ENCODE measurements around the gene KCNQ1. TPM values are rescaled to one million over a fixed set of nuclear protein-coding genes. Genes with fewer than 3 reads are reported as not detected.

KCNQ1 gene
- polyA plus RNA-seq, 4 donors, result 18.4 to 54.4 (median 21.3) TPM

GRCh38 chr11:2832533-2833020 lies 387.8 kb downstream of the KCNQ1 start:
- Histone ChIP-seq H3K27me3 (ENCODE audit: control insufficient read depth in 3 of 3, insufficient read depth in 3 of 3, low read length in 3 of 3) (no peaks in the 10 kb centered on the region), H3K9me3 (ENCODE audit: control insufficient read depth in 2 of 2, insufficient read depth in 1 of 2, low read depth in 1 of 2, low read length in 1 of 2) (peaks cover 1 to 18% of the 10 kb centered on the region in 2 donors), H3K4me3 (ENCODE audit: low read depth in 1 of 3, low read length in 3 of 3) (no peak overlapping the region), H3K4me1 (ENCODE audit: control insufficient read depth in 3 of 3, insufficient read depth in 2 of 3, low read depth in 1 of 3, low read length in 2 of 3) (peaks cover 0 to 35% (median 0%) of the 10 kb centered on the region in 3 donors), H3K27ac (ENCODE audit: low read depth in 1 of 3, low read length in 2 of 3) (no peak overlapping the region), H3K36me3 (ENCODE audit: control insufficient read depth in 3 of 3, insufficient read depth in 2 of 3, low read depth in 1 of 3, low read length in 3 of 3) (no peaks in the 10 kb centered on the region)
- FAIRE-seq (no peak), DNase-seq (no peak)
- WGBS, 3 donors, result 75 to 82% (median 80%) methylated on average over 8 of the region's 8 CpGs

DNA sequence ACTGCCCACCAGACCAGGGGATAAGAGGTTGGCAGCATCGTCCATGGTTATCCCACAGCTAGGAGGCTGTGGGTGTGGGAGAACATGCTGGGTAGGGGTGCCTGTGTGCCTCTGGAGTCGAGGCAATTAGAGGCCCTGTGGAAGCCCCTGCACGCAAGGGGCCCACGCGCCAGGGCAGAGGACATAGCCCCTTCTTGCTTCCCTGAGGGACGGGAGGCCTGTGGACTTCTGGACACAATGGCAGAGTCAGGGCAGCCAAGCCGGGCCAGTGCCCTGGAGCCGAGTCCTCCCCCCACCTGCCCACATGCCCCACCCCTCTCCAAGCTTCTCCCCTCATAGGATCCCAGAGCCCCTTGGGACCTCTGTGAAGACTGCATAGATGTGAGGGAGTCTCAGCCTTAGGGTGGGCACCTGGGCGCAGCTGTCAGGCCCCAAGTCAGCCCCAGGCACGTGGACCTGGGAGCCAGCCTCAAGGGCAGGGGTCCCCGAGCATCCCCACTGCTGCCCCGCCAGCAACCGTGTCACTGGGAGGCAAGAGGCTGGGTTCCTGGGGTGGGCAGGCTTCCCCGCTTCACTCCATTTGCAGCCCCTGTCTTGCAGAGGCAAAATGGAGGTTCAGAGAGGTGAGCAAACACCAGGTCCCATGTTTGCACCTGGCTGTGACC lies 388.4 kb downstream of the KCNQ1 start:
- peaks cover 0 to 41% (median 0%) of the 10 kb centered on the region in 3 donors for H3K4me1 ChIP-seq (ENCODE audit: control insufficient read depth in 3 of 3, insufficient read depth in 2 of 3, low read depth in 1 of 3, low read length in 2 of 3)
- WGBS, 3 donors, result 83 to 89% (median 85%) methylated on average over 13 to 14 of the region's 14 CpGs
- H3K4me3 ChIP-seq (ENCODE audit: low read depth in 1 of 3, low read length in 3 of 3), result no peak overlapping the region
- no peak for DNase-seq
- FAIRE-seq, result no peak
- no peaks in the 10 kb centered on the region for H3K27me3 ChIP-seq (ENCODE audit: control insufficient read depth in 3 of 3, insufficient read depth in 3 of 3, low read length in 3 of 3)
- H3K36me3 ChIP-seq (ENCODE audit: control insufficient read depth in 3 of 3, insufficient read depth in 2 of 3, low read depth in 1 of 3, low read length in 3 of 3), result no peaks in the 10 kb centered on the region
- peaks cover 0 to 17% of the 10 kb centered on the region in 2 donors for H3K9me3 ChIP-seq (ENCODE audit: control insufficient read depth in 2 of 2, insufficient read depth in 1 of 2, low read depth in 1 of 2, low read length in 1 of 2)
- H3K27ac ChIP-seq (ENCODE audit: low read depth in 1 of 3, low read length in 2 of 3), result no peak overlapping the region

DNA sequence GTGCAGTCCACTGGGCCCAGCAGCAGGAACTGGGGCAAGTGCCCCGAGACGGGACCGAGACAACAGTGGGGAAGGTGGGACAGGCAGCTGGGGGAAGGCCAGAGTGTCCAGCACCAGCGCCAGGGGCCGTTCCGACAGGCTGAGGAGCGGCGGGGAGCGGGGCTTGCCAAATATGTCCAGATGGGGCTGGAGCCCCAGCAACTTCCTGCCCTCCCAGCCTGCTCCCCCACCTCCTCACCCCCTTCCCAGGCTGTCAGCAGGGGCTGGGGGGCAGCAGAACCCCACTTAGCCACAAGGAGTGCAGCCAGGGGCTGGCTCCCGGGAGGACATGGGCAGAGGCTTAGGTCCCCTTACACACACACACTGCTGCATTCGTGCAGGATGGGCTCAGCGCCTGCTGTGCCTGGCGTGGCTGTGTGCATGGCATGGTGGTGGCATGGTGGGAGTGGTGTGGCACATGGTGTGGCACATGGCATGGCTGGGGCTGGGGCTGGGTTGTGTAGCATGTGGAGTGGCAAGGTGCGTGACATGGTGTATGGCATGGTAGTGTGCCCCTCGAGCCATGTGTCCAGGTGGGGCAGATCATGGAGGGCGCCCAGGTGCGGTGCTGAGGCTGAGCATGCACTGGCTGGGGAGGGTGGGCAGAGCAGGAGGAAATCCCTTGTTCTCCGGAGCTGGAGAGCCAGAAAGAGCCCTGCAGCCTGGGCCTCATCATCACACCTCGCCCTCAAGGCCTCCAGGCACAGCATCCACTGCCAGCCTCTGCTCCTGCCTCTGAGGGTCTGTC lies 389.1 kb downstream of the KCNQ1 start:
- WGBS, 3 donors, result 86 to 92% (median 90%) methylated on average over 12 to 19 of the region's 19 CpGs
- Histone ChIP-seq H3K4me3 (ENCODE audit: low read depth in 1 of 3, low read length in 3 of 3) (no peak overlapping the region), H3K27ac (ENCODE audit: low read depth in 1 of 3, low read length in 2 of 3) (no peak overlapping the region), H3K9me3 (ENCODE audit: control insufficient read depth in 2 of 2, insufficient read depth in 1 of 2, low read depth in 1 of 2, low read length in 1 of 2) (peaks cover 0 to 11% of the 10 kb centered on the region in 2 donors), H3K4me1 (ENCODE audit: control insufficient read depth in 3 of 3, insufficient read depth in 2 of 3, low read depth in 1 of 3, low read length in 2 of 3) (peaks cover 0 to 48% (median 0%) of the 10 kb centered on the region in 3 donors), H3K27me3 (ENCODE audit: control insufficient read depth in 3 of 3, insufficient read depth in 3 of 3, low read length in 3 of 3) (no peaks in the 10 kb centered on the region), H3K36me3 (ENCODE audit: control insufficient read depth in 3 of 3, insufficient read depth in 2 of 3, low read depth in 1 of 3, low read length in 3 of 3) (no peaks in the 10 kb centered on the region)
- FAIRE-seq (no peak), DNase-seq (no peak)

GRCh38 chr11:2834503-2835273 lies 389.9 kb downstream of the KCNQ1 start:
- FAIRE-seq, result no peak
- Histone ChIP-seq H3K4me3 (ENCODE audit: low read depth in 1 of 3, low read length in 3 of 3) (no peak overlapping the region), H3K27ac (ENCODE audit: low read depth in 1 of 3, low read length in 2 of 3) (peak overlapping the region in 1 of 3 donors; percentile 18), H3K36me3 (ENCODE audit: control insufficient read depth in 3 of 3, insufficient read depth in 2 of 3, low read depth in 1 of 3, low read length in 3 of 3) (no peaks in the 10 kb centered on the region), H3K27me3 (ENCODE audit: control insufficient read depth in 3 of 3, insufficient read depth in 3 of 3, low read length in 3 of 3) (no peaks in the 10 kb centered on the region), H3K9me3 (ENCODE audit: control insufficient read depth in 2 of 2, insufficient read depth in 1 of 2, low read depth in 1 of 2, low read length in 1 of 2) (peaks cover 0 to 6% of the 10 kb centered on the region in 2 donors), H3K4me1 (ENCODE audit: control insufficient read depth in 3 of 3, insufficient read depth in 2 of 3, low read depth in 1 of 3, low read length in 2 of 3) (peaks cover 0 to 56% (median 0%) of the 10 kb centered on the region in 3 donors)
- 84 to 87% (median 86%) methylated on average over 13 to 16 of the region's 16 CpGs for WGBS, 3 donors
- DNase-seq, result no peak

DNA sequence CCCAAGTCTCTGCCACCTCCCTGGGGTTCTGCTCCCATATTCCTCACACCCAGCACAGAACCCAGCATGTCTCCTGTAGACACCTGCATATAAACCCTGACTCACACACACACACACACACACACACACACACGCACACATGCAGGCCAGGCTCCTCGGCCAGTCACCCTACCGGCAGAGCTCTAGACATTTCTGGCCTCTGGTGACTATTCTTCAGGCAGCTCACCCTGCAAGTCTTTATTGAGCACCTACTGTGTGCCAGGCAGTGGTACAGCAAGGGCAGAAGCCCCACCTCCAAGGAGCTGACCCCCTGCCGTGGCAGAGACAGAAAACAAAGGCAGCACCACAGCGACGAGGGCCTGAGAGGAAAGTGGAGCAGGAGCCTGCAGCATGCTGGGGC lies 390.5 kb downstream of the KCNQ1 start:
- peak in 1 of 2 donors; percentile 63 for DNase-seq
- WGBS, 3 donors, result 78 to 91% (median 82%) methylated on average over 6 of the region's 6 CpGs
- H3K4me3 ChIP-seq (ENCODE audit: low read depth in 1 of 3, low read length in 3 of 3), result no peak overlapping the region
- H3K9me3 ChIP-seq (ENCODE audit: control insufficient read depth in 2 of 2, insufficient read depth in 1 of 2, low read depth in 1 of 2, low read length in 1 of 2), result peaks cover 0 to 1% of the 10 kb centered on the region in 2 donors
- no peaks in the 10 kb centered on the region for H3K36me3 ChIP-seq (ENCODE audit: control insufficient read depth in 3 of 3, insufficient read depth in 2 of 3, low read depth in 1 of 3, low read length in 3 of 3)
- FAIRE-seq, result no peak
- H3K27me3 ChIP-seq (ENCODE audit: control insufficient read depth in 3 of 3, insufficient read depth in 3 of 3, low read length in 3 of 3), result no peaks in the 10 kb centered on the region
- H3K27ac ChIP-seq (ENCODE audit: low read depth in 1 of 3, low read length in 2 of 3), result peak overlapping the region in 1 of 3 donors; percentile 91
- H3K4me1 ChIP-seq (ENCODE audit: control insufficient read depth in 3 of 3, insufficient read depth in 2 of 3, low read depth in 1 of 3, low read length in 2 of 3), result peaks cover 0 to 62% (median 0%) of the 10 kb centered on the region in 3 donors

- Histone ChIP-seq H3K4me3 (ENCODE audit: low read depth in 1 of 3, low read length in 3 of 3) (no peak overlapping the region), H3K9me3 (ENCODE audit: control insufficient read depth in 2 of 2, insufficient read depth in 1 of 2, low read depth in 1 of 2, low read length in 1 of 2) (no peaks in the 10 kb centered on the region), H3K27me3 (ENCODE audit: control insufficient read depth in 3 of 3, insufficient read depth in 3 of 3, low read length in 3 of 3) (no peaks in the 10 kb centered on the region), H3K36me3 (ENCODE audit: control insufficient read depth in 3 of 3, insufficient read depth in 2 of 3, low read depth in 1 of 3, low read length in 3 of 3) (no peaks in the 10 kb centered on the region), H3K4me1 (ENCODE audit: control insufficient read depth in 3 of 3, insufficient read depth in 2 of 3, low read depth in 1 of 3, low read length in 2 of 3) (peaks cover 0 to 67% (median 0%) of the 10 kb centered on the region in 3 donors), H3K27ac (ENCODE audit: low read depth in 1 of 3, low read length in 2 of 3) (peak overlapping the region in 1 of 3 donors; percentile 91)
- DNase-seq (no peak), FAIRE-seq (no peak)
- WGBS, 3 donors, result 87 to 90% (median 88%) methylated on average over 17 of the region's 17 CpGs
Observed at GRCh38 chr11:2835751-2836150, 390.9 kb downstream of the KCNQ1 start.

GRCh38 chr11:2836315-2837095 lies 391.7 kb downstream of the KCNQ1 start:
- peak overlapping the region in 1 of 3 donors; percentile 91 for H3K27ac ChIP-seq (ENCODE audit: low read depth in 1 of 3, low read length in 2 of 3)
- DNase-seq, result peak in 1 of 2 donors; percentile 54
- no peaks in the 10 kb centered on the region for H3K36me3 ChIP-seq (ENCODE audit: control insufficient read depth in 3 of 3, insufficient read depth in 2 of 3, low read depth in 1 of 3, low read length in 3 of 3)
- no peaks in the 10 kb centered on the region for H3K9me3 ChIP-seq (ENCODE audit: control insufficient read depth in 2 of 2, insufficient read depth in 1 of 2, low read depth in 1 of 2, low read length in 1 of 2)
- 83 to 92% (median 88%) methylated on average over 23 of the region's 23 CpGs for WGBS, 3 donors
- no peak for FAIRE-seq
- H3K27me3 ChIP-seq (ENCODE audit: control insufficient read depth in 3 of 3, insufficient read depth in 3 of 3, low read length in 3 of 3), result no peaks in the 10 kb centered on the region
- no peak overlapping the region for H3K4me3 ChIP-seq (ENCODE audit: low read depth in 1 of 3, low read length in 3 of 3)
- H3K4me1 ChIP-seq (ENCODE audit: control insufficient read depth in 3 of 3, insufficient read depth in 2 of 3, low read depth in 1 of 3, low read length in 2 of 3), result peaks cover 0 to 73% (median 0%) of the 10 kb centered on the region in 3 donors

Measured in small intestine (tissue), 7 donors.